Activated T-cell treated with anti-CD3 and anti-CD28 coated beads, Interleukin-2, amount 50 U/mL, for 24 hours (primary cell): Measurements from ENCODE around the gene E2F2.

Source experiments
- DNase-seq: peaks from one replicate; pipeline ENCODE4 v3.0.0-alpha.2; 2020
- H3K27ac Mint-ChIP-seq: 2 replicates; pipeline ENCODE4 v1.8.0; 2020; ENCODE audit warnings: mild to moderate bottlenecking, mixed read lengths
- H3K27me3 Mint-ChIP-seq: 2 replicates; pipeline ENCODE4 v1.8.0; 2020; ENCODE audit warnings: mixed read lengths
- H3K36me3 Mint-ChIP-seq: 2 replicates; pipeline ENCODE4 v1.8.0; 2020; ENCODE audit warnings: low read depth, mixed read lengths
- H3K4me1 Mint-ChIP-seq: 2 replicates; pipeline ENCODE4 v1.8.0; 2020; ENCODE audit warnings: low read depth, mixed read lengths
- H3K4me3 Mint-ChIP-seq: 2 replicates; pipeline ENCODE4 v1.8.0; 2020; ENCODE audit warnings: mild to moderate bottlenecking, moderate library complexity, mixed read lengths
- H3K9me3 Mint-ChIP-seq: 2 replicates; pipeline ENCODE4 v1.8.0; 2020; ENCODE audit warnings: mixed read lengths

E2F2 gene

DNA sequence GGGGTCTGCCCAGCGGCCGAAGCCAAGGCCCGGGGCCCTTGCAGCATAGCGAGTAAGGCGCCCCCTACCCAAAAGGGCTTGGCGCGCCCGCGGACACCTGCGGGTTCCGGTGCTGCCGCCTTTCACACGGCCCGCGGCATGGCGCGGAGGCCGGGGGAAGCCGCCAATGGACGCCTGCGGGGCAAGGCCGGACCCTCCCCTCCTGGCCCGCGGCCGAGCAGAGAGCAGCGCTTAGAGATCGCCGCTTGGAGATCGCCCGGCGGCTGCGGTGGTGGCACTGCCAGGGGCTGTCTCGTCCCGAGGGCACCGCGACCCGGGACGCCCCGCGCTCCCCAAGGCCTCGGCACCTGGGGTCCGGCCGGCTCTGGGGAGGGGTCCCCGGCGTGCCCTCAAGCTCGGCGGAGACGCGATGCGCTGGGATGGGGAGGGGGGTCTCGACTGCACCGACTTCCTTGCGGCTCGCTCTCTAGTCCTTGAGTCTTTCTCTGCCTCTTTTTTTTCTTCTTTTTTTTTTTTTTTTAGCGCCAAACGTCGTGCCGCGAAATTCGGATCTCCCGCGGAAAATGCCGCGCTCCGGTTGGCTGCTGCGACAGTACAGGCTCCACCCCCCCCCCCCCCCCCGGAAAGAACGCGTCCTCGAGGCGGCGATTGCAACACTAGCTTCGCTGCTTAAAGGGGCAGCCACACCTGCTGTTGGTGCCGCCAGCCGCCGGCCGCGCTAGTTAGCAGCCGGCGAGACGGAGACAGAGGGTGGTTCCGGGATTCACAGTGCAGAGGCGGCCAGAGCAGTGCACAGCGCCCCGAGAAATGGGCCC lies at the start of gene E2F2:
Gene E2F2 (minus strand): TSS at position 487 of the 815 bp plus-strand sequence. CDS start 440 bp downstream, at position 47.
- Mint-ChIP-seq H3K36me3 (peaks cover 36% of the 10 kb centered on the region), H3K27ac (peak within 1 kb of the TSS; percentile 95)

DNA sequence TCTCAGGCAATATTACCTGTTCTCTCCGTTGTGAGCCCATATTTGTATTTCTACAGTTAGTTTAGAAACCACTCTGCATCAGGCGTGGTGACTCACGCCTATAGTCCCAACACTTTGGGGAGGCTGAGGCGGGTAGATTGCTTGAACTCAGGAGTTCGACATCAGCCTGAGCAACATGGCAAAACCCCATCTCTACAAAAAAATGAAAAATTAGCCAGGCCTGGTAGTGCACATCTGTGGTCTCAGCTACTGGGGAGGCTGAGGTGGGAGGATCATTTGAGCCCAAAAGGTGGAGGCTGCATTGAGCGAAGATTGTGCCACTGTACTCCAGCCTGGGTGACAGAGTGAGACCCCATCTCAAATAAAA lies 47.9 kb upstream of the E2F2 start:
- H3K36me3 Mint-ChIP-seq: no peaks in the 10 kb centered on the region
- H3K4me3 Mint-ChIP-seq: no peak overlapping the region
- H3K27ac Mint-ChIP-seq: no peak overlapping the region
- DNase-seq: no peak
- H3K27me3 Mint-ChIP-seq: no peaks in the 10 kb centered on the region
- peaks cover 54% of the 10 kb centered on the region for H3K4me1 Mint-ChIP-seq
- no peaks in the 10 kb centered on the region for H3K9me3 Mint-ChIP-seq

More for the DNA sequence above, at the start of gene E2F2:
- peak within 1 kb of the TSS; percentile 89 for H3K4me3 Mint-ChIP-seq
- peak; percentile 81 for DNase-seq
- no peaks in the 10 kb centered on the region for H3K27me3 Mint-ChIP-seq
- no peaks in the 10 kb centered on the region for H3K9me3 Mint-ChIP-seq
- peaks cover 75% of the 10 kb centered on the region for H3K4me1 Mint-ChIP-seq

GRCh38 chr1:23578311-23578996 lies 47.4 kb upstream of the E2F2 start:
- H3K27me3 Mint-ChIP-seq: no peaks in the 10 kb centered on the region
- H3K4me1 Mint-ChIP-seq: peaks cover 54% of the 10 kb centered on the region
- H3K9me3 Mint-ChIP-seq: no peaks in the 10 kb centered on the region
- no peak for DNase-seq
- peak overlapping the region; percentile 38 for H3K27ac Mint-ChIP-seq
- H3K36me3 Mint-ChIP-seq: no peaks in the 10 kb centered on the region
- H3K4me3 Mint-ChIP-seq: no peak overlapping the region

DNA sequence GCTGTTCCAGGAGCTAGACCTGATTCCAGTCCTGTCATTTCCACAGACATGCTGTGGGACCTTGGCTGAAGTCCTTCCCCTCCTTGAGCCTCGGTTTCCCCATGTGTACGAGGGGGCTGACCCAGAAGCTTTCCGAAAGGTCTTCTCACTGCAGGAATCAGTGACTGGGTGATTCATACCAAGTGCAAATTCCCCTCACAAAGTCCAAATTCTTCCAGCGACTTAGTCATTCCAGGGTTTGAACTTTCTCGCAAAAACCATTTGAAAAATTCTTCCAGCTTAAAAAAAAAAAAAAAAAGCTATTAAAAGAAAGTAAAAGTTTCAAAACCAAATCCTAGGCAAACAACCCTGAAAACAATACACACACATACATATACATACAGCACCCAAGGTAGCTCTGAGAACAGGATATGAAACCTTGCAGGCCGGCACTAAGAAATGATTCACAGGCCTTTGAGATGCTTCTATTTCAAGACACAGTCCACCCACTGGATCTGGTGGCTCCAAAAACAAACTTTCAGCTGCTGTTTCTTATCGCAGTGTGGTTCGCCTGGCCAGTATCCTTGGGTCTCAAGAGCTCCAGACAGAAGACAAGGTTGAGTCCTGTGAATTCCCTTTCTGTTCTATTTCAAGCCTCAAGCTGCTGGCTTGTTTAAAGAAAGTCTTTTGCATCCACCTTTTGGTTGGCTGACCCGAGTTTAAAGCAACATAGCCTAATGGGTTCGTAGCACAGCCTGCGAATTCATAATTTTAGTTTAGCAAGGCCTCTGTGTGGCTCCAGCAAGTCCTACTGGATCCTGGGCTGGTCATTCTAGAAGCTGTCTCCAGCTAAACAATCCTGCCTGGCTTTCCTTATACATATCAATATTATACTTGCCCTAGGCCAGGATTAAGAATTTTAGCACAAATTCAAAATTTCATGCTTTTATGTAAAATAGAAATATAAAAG lies 46.3 kb upstream of the E2F2 start:
- Mint-ChIP-seq H3K4me3 (peak overlapping the region; percentile 62), H3K9me3 (no peaks in the 10 kb centered on the region), H3K27ac (peak overlapping the region; percentile 87), H3K27me3 (no peaks in the 10 kb centered on the region), H3K4me1 (peaks cover 54% of the 10 kb centered on the region), H3K36me3 (no peaks in the 10 kb centered on the region)
- peak; percentile 50 for DNase-seq

DNA sequence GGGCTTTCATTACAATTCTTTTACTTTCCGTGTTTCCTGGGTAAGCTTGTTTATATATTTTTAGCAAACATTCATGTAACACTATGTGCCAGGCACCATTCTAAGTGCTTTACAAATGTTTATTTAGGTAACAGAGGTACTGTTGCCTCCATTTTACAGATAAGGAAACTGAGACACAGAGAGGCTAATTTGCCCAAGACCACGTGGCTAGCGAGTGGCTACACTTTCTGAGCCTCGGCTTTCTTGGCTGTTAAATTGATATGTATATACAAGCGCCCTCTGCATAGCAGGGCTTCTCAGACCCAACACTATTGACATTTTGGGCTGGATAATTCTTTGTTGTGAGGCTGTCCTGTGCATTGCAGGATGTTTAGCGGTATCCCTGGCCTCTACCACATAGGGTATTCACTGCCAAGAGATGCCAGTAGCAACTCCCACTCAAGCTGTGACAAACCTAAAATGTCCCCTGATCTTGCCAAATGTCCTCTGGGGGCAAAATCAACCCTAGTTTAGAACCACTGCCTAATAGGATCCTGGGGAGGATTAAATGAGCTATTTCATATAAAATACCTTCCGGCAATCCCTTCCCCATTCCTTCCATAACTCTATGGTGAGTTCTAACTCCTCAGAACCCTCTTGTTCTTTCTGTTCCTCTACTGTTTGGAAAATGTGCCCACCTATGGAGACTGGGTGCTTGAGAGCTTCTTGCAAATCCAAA lies 45.5 kb upstream of the E2F2 start:
- H3K9me3 Mint-ChIP-seq: no peaks in the 10 kb centered on the region
- no peaks in the 10 kb centered on the region for H3K27me3 Mint-ChIP-seq
- H3K4me3 Mint-ChIP-seq: peak overlapping the region; percentile 62
- DNase-seq: no peak
- H3K27ac Mint-ChIP-seq: peak overlapping the region; percentile 87
- no peaks in the 10 kb centered on the region for H3K36me3 Mint-ChIP-seq
- H3K4me1 Mint-ChIP-seq: peaks cover 54% of the 10 kb centered on the region

DNA sequence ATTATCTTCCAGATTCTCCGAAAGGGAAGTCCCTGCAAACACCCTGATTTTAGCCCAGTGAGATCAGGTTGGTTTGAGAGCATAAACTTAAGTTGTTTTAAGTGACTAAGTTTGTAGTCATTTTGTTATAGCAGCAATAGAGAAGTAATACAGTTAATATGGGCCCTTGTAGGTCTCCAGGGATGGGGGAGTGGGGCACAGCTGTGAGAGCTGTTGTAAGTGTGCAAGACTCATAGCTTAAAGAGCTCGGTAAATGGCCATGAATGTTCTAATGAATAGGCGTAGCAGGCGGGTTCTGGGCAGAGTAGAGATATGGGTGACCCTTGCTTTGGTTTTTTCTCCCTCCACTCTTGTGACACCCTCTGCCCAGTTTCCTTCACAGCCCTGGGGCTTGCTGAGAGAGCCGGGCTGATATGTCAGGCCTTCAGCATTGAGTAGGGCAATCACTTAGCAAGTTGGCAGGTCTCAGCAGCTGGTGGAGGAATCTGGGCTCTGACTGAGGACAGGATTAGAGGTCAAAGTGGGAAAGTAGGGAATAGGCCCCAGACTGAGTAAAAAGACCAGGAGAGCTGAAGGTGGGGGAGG lies 44.3 kb upstream of the E2F2 start:
- no peak overlapping the region for H3K27ac Mint-ChIP-seq
- no peak for DNase-seq
- no peaks in the 10 kb centered on the region for H3K36me3 Mint-ChIP-seq
- H3K4me1 Mint-ChIP-seq: peaks cover 52% of the 10 kb centered on the region
- H3K9me3 Mint-ChIP-seq: no peaks in the 10 kb centered on the region
- no peaks in the 10 kb centered on the region for H3K27me3 Mint-ChIP-seq
- H3K4me3 Mint-ChIP-seq: no peak overlapping the region

GRCh38 chr1:23574265-23574754 lies 43.3 kb upstream of the E2F2 start:
- no peaks in the 10 kb centered on the region for H3K9me3 Mint-ChIP-seq
- peaks cover 3% of the 10 kb centered on the region for H3K27me3 Mint-ChIP-seq
- DNase-seq: no peak
- H3K4me3 Mint-ChIP-seq: no peak overlapping the region
- no peak overlapping the region for H3K27ac Mint-ChIP-seq
- no peaks in the 10 kb centered on the region for H3K36me3 Mint-ChIP-seq
- peaks cover 51% of the 10 kb centered on the region for H3K4me1 Mint-ChIP-seq

- H3K9me3 Mint-ChIP-seq: no peaks in the 10 kb centered on the region
- no peaks in the 10 kb centered on the region for H3K36me3 Mint-ChIP-seq
- DNase-seq: no peak
- peaks cover 10% of the 10 kb centered on the region for H3K27me3 Mint-ChIP-seq
- peaks cover 46% of the 10 kb centered on the region for H3K4me1 Mint-ChIP-seq
- no peak overlapping the region for H3K4me3 Mint-ChIP-seq
- no peak overlapping the region for H3K27ac Mint-ChIP-seq
Observed at GRCh38 chr1:23573574-23574182, 42.6 kb upstream of the E2F2 start.

DNA sequence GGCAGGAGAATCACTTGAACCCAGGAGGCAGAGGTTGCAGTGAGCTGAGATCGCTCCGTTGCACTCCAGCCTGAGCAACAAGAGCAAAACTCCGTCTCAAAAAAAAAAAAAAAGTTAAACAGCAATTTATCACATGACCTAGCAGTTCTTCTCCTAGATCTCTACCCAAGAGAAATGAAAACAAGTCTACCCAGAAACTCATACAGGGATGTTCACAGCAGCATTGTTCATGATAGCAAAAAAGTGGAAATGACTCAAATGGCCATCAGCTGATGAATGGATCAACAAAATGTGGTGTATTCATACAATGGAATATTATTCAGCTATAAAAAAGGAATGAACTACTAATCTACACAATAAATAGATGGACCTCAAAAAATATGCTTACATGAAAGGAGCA lies 40.4 kb upstream of the E2F2 start:
- peaks cover 19% of the 10 kb centered on the region for H3K27me3 Mint-ChIP-seq
- no peaks in the 10 kb centered on the region for H3K9me3 Mint-ChIP-seq
- no peak for DNase-seq
- no peak overlapping the region for H3K27ac Mint-ChIP-seq
- H3K36me3 Mint-ChIP-seq: no peaks in the 10 kb centered on the region
- H3K4me3 Mint-ChIP-seq: no peak overlapping the region
- peaks cover 33% of the 10 kb centered on the region for H3K4me1 Mint-ChIP-seq

GRCh38 chr1:23570001-23570691 lies 39.1 kb upstream of the E2F2 start:
- no peaks in the 10 kb centered on the region for H3K9me3 Mint-ChIP-seq
- no peak overlapping the region for H3K27ac Mint-ChIP-seq
- no peaks in the 10 kb centered on the region for H3K36me3 Mint-ChIP-seq
- no peak for DNase-seq
- peaks cover 21% of the 10 kb centered on the region for H3K27me3 Mint-ChIP-seq
- peaks cover 22% of the 10 kb centered on the region for H3K4me1 Mint-ChIP-seq
- no peak overlapping the region for H3K4me3 Mint-ChIP-seq

DNA sequence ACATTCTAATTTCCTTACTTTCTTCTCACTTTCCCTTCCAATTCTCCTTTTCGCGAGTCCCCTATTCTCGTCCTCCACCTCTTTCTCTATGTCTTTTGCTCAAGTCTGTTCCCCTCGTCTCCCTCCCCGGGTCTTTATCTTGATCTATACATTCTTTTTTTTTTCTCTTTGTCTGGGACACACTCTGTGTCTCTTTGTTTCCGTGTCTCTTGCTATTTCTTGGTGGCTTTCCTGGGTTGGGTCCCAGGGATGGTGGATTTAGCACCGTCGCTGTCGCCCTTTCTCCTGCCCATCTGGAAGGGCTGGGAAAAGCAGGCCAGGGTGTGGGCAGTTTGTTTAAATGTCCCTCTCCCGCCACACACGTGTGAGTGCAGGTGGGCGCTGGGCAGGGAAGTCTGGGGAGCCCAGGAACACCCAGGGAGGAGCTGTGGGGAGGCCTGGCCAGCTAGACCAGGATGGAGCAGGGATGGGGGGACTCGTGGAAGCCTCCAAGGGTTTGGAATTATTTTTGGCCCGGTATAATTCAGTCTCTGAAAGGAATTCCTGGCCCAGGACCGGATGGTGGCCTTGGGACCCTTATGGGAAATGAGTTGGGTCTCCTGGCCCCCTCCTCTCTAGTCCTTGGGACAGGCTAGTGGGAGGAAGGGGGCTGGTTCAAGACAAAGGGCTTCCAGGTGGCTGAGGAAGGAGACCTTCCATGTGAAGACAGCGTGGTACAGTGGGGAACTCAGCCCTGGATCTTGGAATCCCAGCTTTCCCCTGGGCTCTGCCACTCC lies 37.8 kb upstream of the E2F2 start:
- Mint-ChIP-seq H3K36me3 (no peaks in the 10 kb centered on the region), H3K4me3 (peak overlapping the region; percentile 79), H3K4me1 (peaks cover 11% of the 10 kb centered on the region), H3K9me3 (no peaks in the 10 kb centered on the region), H3K27ac (peak overlapping the region; percentile 83), H3K27me3 (peaks cover 21% of the 10 kb centered on the region)
- no peak for DNase-seq

DNA sequence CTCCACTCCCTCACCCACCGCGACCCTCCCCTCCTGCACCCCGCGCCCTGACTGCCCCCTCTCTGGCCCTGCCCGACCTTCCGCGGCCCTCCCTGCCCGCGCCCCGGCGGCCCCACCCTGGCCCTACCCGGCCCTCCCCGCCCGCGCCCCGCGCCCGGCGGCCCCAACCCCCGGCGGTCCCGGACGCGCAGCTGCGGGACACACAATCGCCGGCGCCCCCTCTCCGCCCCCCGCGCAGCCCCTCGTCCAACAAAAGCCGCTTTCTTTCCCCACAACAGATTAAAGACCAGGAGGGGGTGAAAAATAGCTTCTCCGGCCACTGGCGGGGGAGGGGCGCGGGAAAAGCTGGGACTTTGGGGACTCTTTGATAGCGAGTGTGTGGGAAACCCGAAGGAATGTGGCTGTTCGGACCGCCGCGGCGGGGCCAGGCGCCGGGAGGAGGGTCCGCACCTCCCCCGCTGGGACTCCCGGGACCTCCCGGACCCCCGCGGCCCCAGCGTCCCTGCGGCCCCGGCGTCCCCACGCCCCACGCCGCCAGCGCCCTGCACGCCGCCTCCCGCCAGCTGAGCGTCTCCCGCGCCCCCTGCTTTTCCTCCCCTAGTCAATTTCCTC lies 37.1 kb upstream of the E2F2 start:
- peak overlapping the region; percentile 79 for H3K4me3 Mint-ChIP-seq
- peaks cover 16% of the 10 kb centered on the region for H3K4me1 Mint-ChIP-seq

More for the DNA sequence above, 37.1 kb upstream of the E2F2 start:
- DNase-seq: no peak
- Mint-ChIP-seq H3K27ac (peak overlapping the region; percentile 83), H3K36me3 (no peaks in the 10 kb centered on the region), H3K9me3 (no peaks in the 10 kb centered on the region), H3K27me3 (peaks cover 21% of the 10 kb centered on the region)
